Measurements from ENCODE around the gene INPP1. TPM values are rescaled to one million over a fixed set of nuclear protein-coding genes. Genes with fewer than 3 reads are reported as not detected.

INPP1 gene
- total RNA-seq, 1 experiment from 2014 or later: 2.3 TPM

DNA sequence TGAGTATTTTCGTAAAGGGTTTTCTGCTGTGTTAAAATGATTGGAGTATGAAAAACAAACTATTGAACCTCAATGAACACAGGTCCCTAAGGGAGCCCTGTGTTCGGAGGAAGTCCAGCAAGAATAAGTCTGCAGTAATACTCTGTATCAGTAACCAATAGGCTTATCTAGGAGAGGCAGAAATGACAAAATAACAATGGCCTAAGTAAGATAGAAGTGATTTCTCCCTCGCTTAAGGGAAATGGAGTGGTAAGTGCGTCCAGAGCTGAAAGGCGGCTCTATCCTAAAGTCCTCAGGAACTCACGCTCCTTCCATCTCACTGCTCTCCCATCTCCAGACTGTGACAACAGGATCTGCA lies 35.5 kb downstream of the INPP1 start:
- Mint-ChIP-seq H3K9me3 (no peaks in the 10 kb centered on the region), H3K4me1 (no peaks in the 10 kb centered on the region), H3K36me3 (no peaks in the 10 kb centered on the region), H3K27me3 (ENCODE audit: low read depth) (no peaks in the 10 kb centered on the region), H3K27ac (no peak overlapping the region), H3K4me3 (no peak overlapping the region)
- TF ChIP-seq ZMAT4 (CRISPR knock-in tag; IDR thresholded peaks at IDR 0.05) (no peak), TEAD1 (CRISPR knock-in tag; IDR thresholded peaks at IDR 0.05) (no peak), ZNF423 (CRISPR knock-in tag; IDR thresholded peaks at IDR 0.05) (no peak), STAT6 (CRISPR knock-in tag; conservative IDR thresholded peaks at IDR 0.05; ENCODE audit: low read depth) (no peak), TEAD4 (CRISPR knock-in tag; IDR thresholded peaks at IDR 0.05) (no peak), TCF7 (CRISPR knock-in tag; IDR thresholded peaks at IDR 0.05; ENCODE audit: low read depth) (no peak), MXD4 (CRISPR knock-in tag; IDR thresholded peaks at IDR 0.05; ENCODE audit: borderline replicate concordance) (no peak), USF1 (CRISPR knock-in tag; IDR thresholded peaks at IDR 0.05) (no peak), HMGXB4 (CRISPR knock-in tag; IDR thresholded peaks at IDR 0.05) (no peak), FOXK1 (CRISPR knock-in tag; IDR thresholded peaks at IDR 0.05) (no peak), ZNF138 (CRISPR knock-in tag; conservative IDR thresholded peaks at IDR 0.05) (no peak)
- TF ChIP-seq, protein P1, sequence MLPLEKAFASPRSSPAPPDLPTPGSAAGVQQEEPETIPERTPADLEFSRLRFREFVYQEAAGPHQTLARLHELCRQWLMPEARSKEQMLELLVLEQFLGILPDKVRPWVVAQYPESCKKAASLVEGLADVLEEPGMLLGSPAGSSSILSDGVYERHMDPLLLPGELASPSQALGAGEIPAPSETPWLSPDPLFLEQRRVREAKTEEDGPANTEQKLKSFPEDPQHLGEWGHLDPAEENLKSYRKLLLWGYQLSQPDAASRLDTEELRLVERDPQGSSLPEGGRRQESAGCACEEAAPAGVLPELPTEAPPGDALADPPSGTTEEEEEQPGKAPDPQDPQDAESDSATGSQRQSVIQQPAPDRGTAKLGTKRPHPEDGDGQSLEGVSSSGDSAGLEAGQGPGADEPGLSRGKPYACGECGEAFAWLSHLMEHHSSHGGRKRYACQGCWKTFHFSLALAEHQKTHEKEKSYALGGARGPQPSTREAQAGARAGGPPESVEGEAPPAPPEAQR (CRISPR knock-in tag; IDR thresholded peaks at IDR 0.05): no peak
- CTCF ChIA-PET: no interaction called here
- POLR2A ChIA-PET: no interaction called here
- DNase-seq (ENCODE audit: low spot score): no peak
- ATAC-seq: no peak

GRCh38 chr2:190379249-190379964 lies 36.0 kb downstream of the INPP1 start:
- no peaks in the 10 kb centered on the region for H3K36me3 Mint-ChIP-seq
- H3K4me1 Mint-ChIP-seq: no peaks in the 10 kb centered on the region
- no peak overlapping the region for H3K27ac Mint-ChIP-seq
- ATAC-seq (no peak), DNase-seq (ENCODE audit: low spot score) (no peak)
- H3K4me3 Mint-ChIP-seq: no peak overlapping the region
- TF ChIP-seq ELF4 (CRISPR knock-in tag; IDR thresholded peaks at IDR 0.05; ENCODE audit: low read depth): no peak
- TF ChIP-seq, protein P2, sequence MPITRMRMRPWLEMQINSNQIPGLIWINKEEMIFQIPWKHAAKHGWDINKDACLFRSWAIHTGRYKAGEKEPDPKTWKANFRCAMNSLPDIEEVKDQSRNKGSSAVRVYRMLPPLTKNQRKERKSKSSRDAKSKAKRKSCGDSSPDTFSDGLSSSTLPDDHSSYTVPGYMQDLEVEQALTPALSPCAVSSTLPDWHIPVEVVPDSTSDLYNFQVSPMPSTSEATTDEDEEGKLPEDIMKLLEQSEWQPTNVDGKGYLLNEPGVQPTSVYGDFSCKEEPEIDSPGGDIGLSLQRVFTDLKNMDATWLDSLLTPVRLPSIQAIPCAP (CRISPR knock-in tag; IDR thresholded peaks at IDR 0.05): no peak
- TF ChIP-seq ZNF396 (CRISPR knock-in tag; IDR thresholded peaks at IDR 0.05; ENCODE audit: borderline replicate concordance): no peak
- TF ChIP-seq CREB1 (CRISPR knock-in tag; IDR thresholded peaks at IDR 0.05): no peak
- TF ChIP-seq, protein P1 (CRISPR knock-in tag; IDR thresholded peaks at IDR 0.05): no peak
- TF ChIP-seq, protein P3, sequence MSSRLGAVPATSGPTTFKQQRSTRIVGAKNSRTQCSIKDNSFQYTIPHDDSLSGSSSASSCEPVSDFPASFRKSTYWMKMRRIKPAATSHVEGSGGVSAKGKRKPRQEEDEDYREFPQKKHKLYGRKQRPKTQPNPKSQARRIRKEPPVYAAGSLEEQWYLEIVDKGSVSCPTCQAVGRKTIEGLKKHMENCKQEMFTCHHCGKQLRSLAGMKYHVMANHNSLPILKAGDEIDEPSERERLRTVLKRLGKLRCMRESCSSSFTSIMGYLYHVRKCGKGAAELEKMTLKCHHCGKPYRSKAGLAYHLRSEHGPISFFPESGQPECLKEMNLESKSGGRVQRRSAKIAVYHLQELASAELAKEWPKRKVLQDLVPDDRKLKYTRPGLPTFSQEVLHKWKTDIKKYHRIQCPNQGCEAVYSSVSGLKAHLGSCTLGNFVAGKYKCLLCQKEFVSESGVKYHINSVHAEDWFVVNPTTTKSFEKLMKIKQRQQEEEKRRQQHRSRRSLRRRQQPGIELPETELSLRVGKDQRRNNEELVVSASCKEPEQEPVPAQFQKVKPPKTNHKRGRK (CRISPR knock-in tag; IDR thresholded peaks at IDR 0.05; ENCODE audit: borderline replicate concordance): no peak
- POLR2A ChIA-PET: no interaction called here
- no peaks in the 10 kb centered on the region for H3K27me3 Mint-ChIP-seq (ENCODE audit: low read depth)
- no peaks in the 10 kb centered on the region for H3K9me3 Mint-ChIP-seq
- CTCF ChIA-PET: no interaction called here

Measured in WTC11 (cell line).